D341Med (cell line): Measurements from ENCODE around the gene SCART1.
"Not testable (repeated sequence)": the region's sequence is repeated elsewhere in the genome, so short reads cannot be mapped to it uniquely, and the experiment has no call there.

Source experiments
- DNase-seq: peaks from one replicate; pipeline ENCODE4 v3.0.0; 2012; ENCODE audit warnings: low spot score

Gene SCART1

DNA sequence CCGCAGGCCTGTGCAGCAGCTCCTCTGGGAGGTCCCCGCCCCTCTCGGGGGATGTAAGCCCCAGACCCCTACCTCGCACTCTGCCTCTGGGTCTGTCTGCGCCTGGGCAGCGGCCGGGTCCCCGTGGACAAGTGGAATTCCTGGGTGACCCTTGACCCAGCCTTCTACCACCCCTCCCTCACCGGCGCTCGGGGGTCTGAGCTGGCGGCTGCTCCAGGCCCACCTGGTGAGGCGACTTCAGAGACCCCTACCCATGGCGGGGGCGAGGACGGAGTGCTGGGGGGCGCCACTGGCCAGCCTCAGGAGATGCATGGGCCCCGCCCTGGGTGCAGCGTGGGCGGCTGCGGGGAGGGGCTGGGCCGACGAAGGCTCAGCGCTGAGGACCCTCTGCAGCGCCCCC lies 21.0 kb upstream of the SCART1 start:
- not testable (repeated sequence) for DNase-seq

- peak; percentile 14 for DNase-seq
These were observed 15.0 kb upstream of the SCART1 start for GRCh38 chr10:133438711-133439273.

- DNase-seq = peak; percentile 3
These were observed 14.0 kb upstream of the SCART1 start for GRCh38 chr10:133439517-133440461.

DNA sequence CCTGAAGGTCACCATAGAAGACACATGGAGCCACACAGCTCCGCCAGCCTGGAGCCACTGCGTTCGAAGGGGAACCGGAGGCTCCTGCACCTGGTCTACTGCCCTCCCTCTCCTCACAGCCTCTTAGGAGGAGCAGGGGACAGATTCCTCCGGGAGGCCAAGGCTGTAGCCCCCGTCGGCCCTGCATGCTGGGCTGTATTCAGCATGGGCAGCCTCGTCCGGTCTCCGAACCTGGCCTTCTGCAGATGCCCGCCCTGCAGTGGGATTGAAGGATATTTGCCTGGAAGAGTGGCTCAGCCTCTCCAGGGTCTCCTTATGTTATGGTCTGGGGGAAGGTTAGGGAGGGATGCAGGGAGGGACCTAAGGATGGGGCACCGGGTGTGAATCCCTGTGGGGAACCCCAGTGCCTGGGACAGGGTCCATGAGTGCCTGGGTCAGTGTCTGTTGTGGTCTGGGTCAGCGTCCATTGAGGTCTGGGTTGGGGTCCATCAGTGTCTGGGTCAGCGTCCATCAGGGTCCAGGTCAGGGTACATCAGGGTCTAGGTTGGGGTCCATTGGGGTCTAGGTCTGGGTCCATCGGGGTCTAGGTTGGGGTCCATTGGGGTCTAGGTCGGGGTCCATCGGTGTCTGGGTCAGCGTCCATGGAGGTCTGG lies 13.0 kb upstream of the SCART1 start:
- no peak for DNase-seq

GRCh38 chr10:133441356-133441755 lies 12.4 kb upstream of the SCART1 start:
- DNase-seq = not testable (repeated sequence)

- peak; percentile 3 for DNase-seq
These were observed 12.0 kb upstream of the SCART1 start for GRCh38 chr10:133441780-133442179.

DNA sequence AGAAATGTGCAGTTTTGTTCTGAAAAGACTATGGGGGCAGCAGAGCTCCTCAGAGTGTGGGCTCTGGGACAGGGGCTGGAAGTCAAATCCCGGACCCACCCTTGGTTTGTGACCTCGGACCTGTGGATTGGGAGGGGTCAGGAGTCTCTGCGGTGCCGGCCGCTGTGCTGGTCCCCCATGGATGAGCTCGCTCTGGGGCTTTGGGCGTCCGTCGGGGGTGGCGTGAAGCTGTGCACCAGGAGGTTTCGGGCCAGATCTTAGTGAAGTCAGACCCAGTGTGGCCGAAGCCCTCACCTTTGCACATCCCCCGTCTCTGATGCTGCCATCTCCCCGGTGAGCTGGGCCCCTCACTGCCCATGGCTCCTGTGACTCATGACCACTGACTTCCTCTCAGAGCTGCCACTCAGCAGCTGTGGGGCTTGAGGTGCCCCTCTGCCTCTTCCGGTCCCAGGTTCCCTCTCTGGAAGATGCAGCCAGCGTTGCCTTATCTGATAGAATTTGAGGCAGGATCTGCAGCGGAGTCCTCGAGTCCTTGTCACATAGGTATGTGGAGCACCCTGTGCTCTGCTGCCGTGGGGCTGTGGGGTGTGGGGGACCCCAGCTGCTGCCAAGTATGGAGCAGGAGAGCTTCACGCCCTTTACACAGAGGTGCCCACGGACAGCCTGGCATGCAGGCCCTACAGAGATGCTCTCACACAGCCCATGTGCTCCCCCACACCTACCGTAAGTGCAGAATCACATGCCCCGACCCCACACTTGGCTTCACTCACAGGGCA lies 11.4 kb upstream of the SCART1 start:
- peak; percentile 8 for DNase-seq

- peak; percentile 1 for DNase-seq
These were observed 10.5 kb upstream of the SCART1 start for GRCh38 chr10:133442967-133443924.

- peak; percentile 3 for DNase-seq
These were observed 9.1 kb upstream of the SCART1 start for GRCh38 chr10:133444342-133445267.

DNA sequence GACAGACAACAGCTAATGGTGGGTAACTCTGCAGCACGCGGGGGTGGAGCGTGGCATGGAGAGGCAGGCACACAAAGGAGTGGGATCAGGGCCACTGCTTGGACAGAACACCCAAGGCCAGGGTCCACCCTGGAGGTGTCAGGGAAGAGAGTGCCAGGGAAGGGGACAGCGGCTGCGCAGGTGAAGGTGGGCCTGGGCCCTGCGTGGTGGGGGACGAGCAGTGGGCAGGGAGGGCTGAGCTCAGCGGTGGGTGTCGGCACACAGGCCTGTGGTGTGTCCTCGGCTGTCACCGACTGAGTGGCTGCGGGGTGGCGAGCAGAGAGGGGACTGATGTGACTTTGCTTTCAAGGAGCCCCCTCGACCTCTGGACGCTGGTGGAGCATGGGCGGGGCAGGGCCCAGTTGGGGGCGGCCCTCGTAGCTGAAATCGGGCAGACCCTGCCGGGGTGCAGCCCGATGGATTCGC lies 8.4 kb upstream of the SCART1 start:
- DNase-seq = peak; percentile 5

GRCh38 chr10:133445751-133446708 lies 7.7 kb upstream of the SCART1 start:
- DNase-seq = peak; percentile 23

DNA sequence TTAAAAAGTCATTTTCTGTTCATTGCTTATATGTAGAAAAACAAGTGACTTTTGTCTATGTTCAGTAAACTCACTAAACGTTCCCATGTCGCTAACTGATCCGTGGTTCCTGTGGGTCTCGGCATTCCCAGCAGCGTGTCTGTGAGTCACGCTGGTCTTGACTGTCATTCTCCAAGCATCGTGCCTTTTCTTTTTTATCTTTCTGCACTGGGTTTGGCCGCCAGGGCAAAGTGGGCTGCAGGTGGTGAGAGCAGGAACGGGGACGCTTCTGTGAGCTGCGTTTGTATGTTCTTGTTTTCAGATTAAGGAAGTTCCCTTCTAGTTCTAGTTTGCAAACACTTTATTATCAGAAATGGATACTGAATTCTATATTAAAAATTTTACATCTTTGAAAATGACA lies 6.8 kb upstream of the SCART1 start:
- DNase-seq = no peak

GRCh38 chr10:133448120-133448519 lies 5.6 kb upstream of the SCART1 start:
- no peak for DNase-seq

- no peak for DNase-seq
These were observed 2.4 kb upstream of the SCART1 start for GRCh38 chr10:133451346-133451745.

- DNase-seq = no peak
These were observed 1.3 kb upstream of the SCART1 start for GRCh38 chr10:133452453-133452852.

DNA sequence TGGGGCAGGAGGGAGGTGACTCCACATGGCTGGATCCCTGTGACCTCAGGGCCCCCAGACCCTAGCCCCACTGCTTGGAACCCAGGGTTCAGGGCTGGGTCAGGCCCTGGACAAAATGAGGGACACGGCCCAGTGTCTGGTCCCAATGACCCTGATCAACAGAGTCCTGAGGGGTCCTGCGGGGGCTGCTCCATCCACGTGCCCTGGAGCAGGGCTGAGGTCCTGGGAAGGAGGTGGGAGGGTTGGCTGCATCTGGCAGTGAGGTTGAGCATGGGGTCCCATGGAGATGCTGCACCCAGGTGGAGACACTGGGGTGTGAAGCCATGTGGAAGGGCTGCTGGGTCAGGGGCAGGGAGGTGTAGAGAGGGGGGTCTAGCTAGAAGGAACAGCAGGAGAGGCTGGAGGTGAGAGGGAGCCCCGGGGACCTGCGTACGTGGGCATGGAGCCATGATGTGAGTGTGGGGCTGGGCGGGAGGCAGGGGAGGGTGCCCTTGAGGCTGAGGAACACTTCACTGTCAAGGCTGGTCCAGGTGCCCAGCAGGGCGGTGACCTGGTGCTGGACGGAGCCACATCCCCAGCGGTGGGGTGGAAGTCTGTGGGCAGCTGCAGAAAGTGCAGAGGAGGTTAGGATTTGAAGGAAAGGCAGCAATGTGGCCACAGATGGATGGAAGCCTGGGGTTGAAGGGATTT lies 604 bp downstream of the SCART1 start:
- DNase-seq = peak; percentile 4

DNA sequence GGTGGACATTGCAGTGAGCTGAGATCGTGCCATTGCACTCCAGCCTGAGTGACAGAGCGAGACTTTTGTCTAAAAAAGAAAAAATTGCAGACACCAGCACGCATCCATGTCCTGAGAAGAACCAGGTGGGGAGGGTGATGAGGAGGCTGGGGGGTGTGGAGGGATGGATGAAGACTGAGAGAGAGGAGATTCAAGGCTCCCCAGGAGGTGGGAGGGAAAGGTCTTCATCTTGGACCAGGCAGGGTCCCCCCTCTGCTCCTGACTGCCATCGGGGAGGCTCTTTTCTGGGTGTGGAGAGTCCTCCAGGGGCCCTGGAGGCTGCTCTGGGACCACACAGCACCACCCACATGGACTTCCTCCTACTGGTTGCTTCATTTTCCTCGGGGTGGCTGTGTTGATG lies 1.5 kb downstream of the SCART1 start:
- DNase-seq = no peak

GRCh38 chr10:133455611-133456031 lies 1.9 kb downstream of the SCART1 start:
- DNase-seq = no peak
